Activated effector memory CD4-positive, alpha-beta T cell treated with anti-CD3 and anti-CD28 coated beads, Interleukin-2, amount 50 U/mL, for 16 hours (primary cell): ENCODE results near the gene CTSE.

Experiments
- DNase-seq: peaks from one replicate; pipeline ENCODE4 v3.0.0-alpha.2; 2020

The CTSE gene

GRCh38 chr1:205989786-205990185, 33.9 kb downstream of the CTSE start:
- DNase-seq, result no peak

- no peak for DNase-seq
Measured at GRCh38 chr1:205988585-205988995, 35.1 kb downstream of the CTSE start.

GRCh38 chr1:205986861-205987260, 36.8 kb downstream of the CTSE start:
- DNase-seq, result no peak

- no peak for DNase-seq
Measured at GRCh38 chr1:205986292-205986691, 37.4 kb downstream of the CTSE start.

- no peak for DNase-seq
Measured at GRCh38 chr1:205985330-205986005, 38.2 kb downstream of the CTSE start.

GRCh38 chr1:205983925-205984725, 39.6 kb downstream of the CTSE start:
- no peak for DNase-seq

GRCh38 chr1:205981257-205981656, 42.4 kb downstream of the CTSE start:
- no peak for DNase-seq

- DNase-seq, result no peak
Measured at GRCh38 chr1:205980237-205980870, 43.3 kb downstream of the CTSE start.

GRCh38 chr1:205979301-205979700, 44.4 kb downstream of the CTSE start:
- no peak for DNase-seq

GRCh38 chr1:205978676-205979075, 45.0 kb downstream of the CTSE start:
- no peak for DNase-seq

- DNase-seq, result peak; percentile 90
Measured at GRCh38 chr1:205977402-205978014, 46.2 kb downstream of the CTSE start.

GRCh38 chr1:205976708-205977401, 46.8 kb downstream of the CTSE start:
- DNase-seq, result no peak

GRCh38 chr1:205976036-205976435, 47.7 kb downstream of the CTSE start:
- no peak for DNase-seq

GRCh38 chr1:205975387-205975998, 48.2 kb downstream of the CTSE start:
- DNase-seq, result no peak

- DNase-seq, result no peak
Measured at GRCh38 chr1:205974712-205975111, 49.0 kb downstream of the CTSE start.

- DNase-seq, result no peak
Measured at GRCh38 chr1:205973377-205974232, 50.1 kb downstream of the CTSE start.

- no peak for DNase-seq
Measured at GRCh38 chr1:205972491-205973168, 51.1 kb downstream of the CTSE start.

- no peak for DNase-seq
Measured at GRCh38 chr1:205972081-205972480, 51.6 kb downstream of the CTSE start.

- no peak for DNase-seq
Measured at GRCh38 chr1:205971082-205971481, 52.6 kb downstream of the CTSE start.

- no peak for DNase-seq
Measured at GRCh38 chr1:205970486-205970885, 53.2 kb downstream of the CTSE start.

- DNase-seq, result no peak
Measured at GRCh38 chr1:205969229-205969628, 54.5 kb downstream of the CTSE start.
